H9 (cell line): ENCODE measurements around the gene METTL14. TPM values are rescaled to one million over a fixed set of nuclear protein-coding genes. Genes with fewer than 3 reads are reported as not detected.

Source experiments
- DNase-seq: peaks from one replicate; pipeline ENCODE4 v3.0.0-alpha.2; 2017
- H2AFZ ChIP-seq: one replicate; pipeline ENCODE4 v1.6.1; 2013; ENCODE audit warnings: mild to moderate bottlenecking, low read length, control low read depth, moderate library complexity
- H2AK5ac ChIP-seq: 2 replicates; pipeline ENCODE4 v1.6.1; 2013; ENCODE audit warnings: low read length, control low read depth, mixed read lengths; ENCODE audit not compliant: insufficient read length
- H2BK120ac ChIP-seq: one replicate; pipeline ENCODE4 v1.6.1; 2013; ENCODE audit warnings: low read depth, mild to moderate bottlenecking, low read length, control low read depth, inconsistent platforms; ENCODE audit not compliant: poor library complexity, severe bottlenecking
- H2BK12ac ChIP-seq: 2 replicates; pipeline ENCODE4 v1.6.1; 2013; ENCODE audit warnings: low read length, control low read depth, mixed read lengths, low read depth; ENCODE audit not compliant: insufficient read length
- H2BK15ac ChIP-seq: 2 replicates; pipeline ENCODE4 v1.6.1; 2013; ENCODE audit warnings: low read depth, low read length, control low read depth
- H2BK20ac ChIP-seq: one replicate; pipeline ENCODE4 v1.6.1; 2013; ENCODE audit warnings: low read depth, mild to moderate bottlenecking, low read length, control low read depth, inconsistent platforms; ENCODE audit not compliant: poor library complexity, severe bottlenecking
- H2BK5ac ChIP-seq: 2 replicates; pipeline ENCODE4 v1.6.1; 2013; ENCODE audit warnings: low read length, control low read depth, mixed read lengths; ENCODE audit not compliant: insufficient read length
- H3K14ac ChIP-seq: 2 replicates; pipeline ENCODE4 v1.6.1; 2013; ENCODE audit warnings: low read length, control low read depth; ENCODE audit not compliant: insufficient read depth
- H3K18ac ChIP-seq: 2 replicates; pipeline ENCODE4 v1.6.1; 2013; ENCODE audit warnings: low read depth, mild to moderate bottlenecking, mixed read lengths, low read length, control low read depth; ENCODE audit not compliant: insufficient read length
- H3K23ac ChIP-seq: 2 replicates; pipeline ENCODE4 v1.6.1; 2013; ENCODE audit warnings: low read length, control low read depth, mixed read lengths, low read depth; ENCODE audit not compliant: insufficient read length
- H3K23me2 ChIP-seq: 2 replicates; pipeline ENCODE4 v1.6.1; 2013; ENCODE audit warnings: low read depth, mild to moderate bottlenecking, mixed read lengths, low read length, control low read depth; ENCODE audit not compliant: insufficient read length, poor library complexity, severe bottlenecking
- H3K27ac ChIP-seq: 2 replicates; pipeline ENCODE4 v1.5.1; 2013; ENCODE audit warnings: low read length, control low read depth, mixed read lengths, low read depth; ENCODE audit not compliant: insufficient read length
- H3K27me3 ChIP-seq: 2 replicates; pipeline ENCODE4 v1.6.1; 2013; ENCODE audit warnings: low read length, control low read depth, inconsistent platforms; ENCODE audit not compliant: insufficient read depth
- H3K4ac ChIP-seq: 2 replicates; pipeline ENCODE4 v1.6.1; 2013; ENCODE audit warnings: low read depth, mild to moderate bottlenecking, control low read depth, inconsistent platforms, low read length, moderate library complexity
- H3K4me1 ChIP-seq: 2 replicates; pipeline ENCODE4 v1.6.1; 2013; ENCODE audit warnings: low read length, control low read depth, inconsistent platforms; ENCODE audit not compliant: insufficient read depth
- H3K4me2 ChIP-seq: 2 replicates; pipeline ENCODE4 v1.6.1; 2013; ENCODE audit warnings: low read length, control low read depth, mixed read lengths; ENCODE audit not compliant: insufficient read length, insufficient read depth
- H3K56ac ChIP-seq: 2 replicates; pipeline ENCODE4 v1.6.1; 2013; ENCODE audit warnings: low read depth, mild to moderate bottlenecking, mixed read lengths, low read length, control low read depth; ENCODE audit not compliant: insufficient read length
- H3K79me1 ChIP-seq: 2 replicates; pipeline ENCODE4 v1.6.1; 2013; ENCODE audit warnings: low read depth, mild to moderate bottlenecking, moderate library complexity, low read length, control low read depth, inconsistent platforms; ENCODE audit not compliant: insufficient read depth, poor library complexity, severe bottlenecking
- H3K79me2 ChIP-seq: 2 replicates; pipeline ENCODE4 v1.6.1; 2013; ENCODE audit warnings: low read length, control low read depth, inconsistent platforms; ENCODE audit not compliant: insufficient read depth
- H3K9ac ChIP-seq: 2 replicates; pipeline ENCODE4 v1.6.1; 2013; ENCODE audit warnings: low read length, control low read depth, mixed read lengths; ENCODE audit not compliant: insufficient read length; ENCODE audit errors: extremely low read depth
- H3K9me3 ChIP-seq: one replicate; pipeline ENCODE4 v1.6.1; 2013; ENCODE audit warnings: low read depth, low read length, inconsistent platforms; ENCODE audit not compliant: control insufficient read depth
- H3T11ph ChIP-seq: one replicate; pipeline ENCODE4 v1.6.1; 2013; ENCODE audit warnings: mild to moderate bottlenecking, low read length, control low read depth, inconsistent platforms
- H4K20me1 ChIP-seq: one replicate; pipeline ENCODE4 v1.6.1; 2013; ENCODE audit not compliant: control insufficient read depth, insufficient read length, insufficient read depth
- H4K5ac ChIP-seq: 2 replicates; pipeline ENCODE4 v1.6.1; 2013; ENCODE audit warnings: low read depth, mild to moderate bottlenecking, mixed read lengths, low read length, control low read depth; ENCODE audit not compliant: insufficient read length
- H4K8ac ChIP-seq: replicated peaks from 2 replicates; pipeline ENCODE4 v1.6.1; 2013; ENCODE audit warnings: low read length, control low read depth, mixed read lengths, low read depth; ENCODE audit not compliant: insufficient read length
- H4K91ac ChIP-seq: 2 replicates; pipeline ENCODE4 v1.6.1; 2013; ENCODE audit warnings: low read depth, mild to moderate bottlenecking, moderate library complexity, mixed read lengths, low read length, control low read depth; ENCODE audit not compliant: insufficient read length
- H3K27ac Mint-ChIP-seq, 3 experiments: 2 replicates in 2 of 3; 3 replicates in 1 of 3; pipeline ENCODE4 v1.8.0; 2020 to 2021; ENCODE audit warnings: mixed read lengths in 3 of 3, mild to moderate bottlenecking in 1 of 3, moderate library complexity in 1 of 3
- H3K27me3 Mint-ChIP-seq: 2 replicates; pipeline ENCODE4 v1.8.0; 2021; ENCODE audit warnings: low read depth, mild to moderate bottlenecking, moderate library complexity, mixed read lengths
- H3K36me3 Mint-ChIP-seq, 3 experiments: 2 replicates in 2 of 3; 3 replicates in 1 of 3; pipeline ENCODE4 v1.8.0; 2020 to 2021; ENCODE audit warnings: low read depth in 3 of 3, mixed read lengths in 3 of 3; ENCODE audit not compliant: insufficient read depth in 1 of 3
- H3K4me1 Mint-ChIP-seq, 2 experiments: 2 replicates each; pipeline ENCODE4 v1.8.0; 2020; ENCODE audit warnings: mixed read lengths in 2 of 2
- H3K4me3 Mint-ChIP-seq, 2 experiments: 2 replicates in 1 of 2; 3 replicates in 1 of 2; pipeline ENCODE4 v1.8.0; 2020 to 2021; ENCODE audit warnings: mild to moderate bottlenecking in 2 of 2, mixed read lengths in 2 of 2, moderate library complexity in 1 of 2
- H3K9me3 Mint-ChIP-seq, 2 experiments: 2 replicates in 1 of 2; 3 replicates in 1 of 2; pipeline ENCODE4 v1.8.0; 2020; ENCODE audit warnings: mild to moderate bottlenecking in 2 of 2, mixed read lengths in 2 of 2, moderate library complexity in 1 of 2
- CTCF ChIP-seq: fragments of 200-600 bp; sonication (generic); conservative IDR thresholded peaks from 3 replicates; pipeline ENCODE4 v1.8.0; 2021; ENCODE audit warnings: antibody characterized with exemption, mild to moderate bottlenecking
- WGBS: extraction: QIAGEN DNeasy Blood & Tissue Kit; methylation state at CpG from one replicate; pipeline ENCODE4 v1.1.7; 2013; ENCODE audit warnings: missing lambda C conversion rate, low lambda C conversion rate, mixed read lengths; ENCODE audit not compliant: insufficient read length; ENCODE audit errors: extremely low coverage; 5-methylcytosine and 5-hydroxymethylcytosine counted together
- total RNA-seq: library from RNA; stranded (reverse); gene quantifications from 2 replicates; pipeline ENCODE4 v1.2.1, GENCODE V29; 2021

The METTL14 gene
- total RNA-seq, 1 experiment from 2014 or later = 53.3 TPM

DNA sequence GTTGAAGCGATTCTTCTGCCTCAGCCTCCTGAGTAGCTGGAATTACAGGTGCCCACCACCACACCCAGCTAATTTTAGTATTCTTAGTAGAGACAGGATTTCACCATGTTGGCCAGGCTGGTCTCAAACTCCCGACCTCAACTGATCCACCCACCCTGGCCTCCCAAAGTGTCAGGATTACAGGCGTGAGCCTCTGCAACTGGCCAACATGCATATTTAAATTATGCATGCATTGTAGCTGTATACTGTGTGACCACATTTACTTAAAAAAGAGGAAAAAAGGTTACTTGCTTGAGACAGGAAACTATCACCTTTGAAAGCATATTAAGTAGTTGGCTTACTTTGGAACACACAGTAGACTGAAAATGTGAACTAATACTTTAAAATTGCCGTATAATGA, 29.5 kb downstream of the METTL14 start:
- Histone ChIP-seq H4K5ac (no peak overlapping the region), H3K18ac (no peak overlapping the region), H3K27ac (no peak overlapping the region), H2BK120ac (no peak overlapping the region), H2BK12ac (no peak overlapping the region), H3K9ac (no peak overlapping the region), H4K91ac (no peak overlapping the region), H4K20me1 (no peaks in the 10 kb centered on the region), H2BK20ac (no peak overlapping the region), H4K8ac (no peak overlapping the region), H2AK5ac (no peak overlapping the region), H2BK5ac (no peak overlapping the region), H2AFZ (no peak overlapping the region), H2BK15ac (no peak overlapping the region), H3K23ac (no peak overlapping the region), H3K4me2 (no peak overlapping the region), H3K4me1 (no peaks in the 10 kb centered on the region), H3T11ph (no peak overlapping the region), H3K79me1 (no peaks in the 10 kb centered on the region), H3K4ac (no peak overlapping the region), H3K23me2 (no peaks in the 10 kb centered on the region), H3K9me3 (no peaks in the 10 kb centered on the region), H3K79me2 (0 out of 2 replicates have a peak, but pooled peaks cover 2% of the 10 kb centered on the region), H3K14ac (no peak overlapping the region), H3K56ac (no peak overlapping the region), H3K27me3 (no peaks in the 10 kb centered on the region)
- Mint-ChIP-seq H3K36me3 (peaks cover 2 to 21% (median 16%) of the 10 kb centered on the region in 3 experiments; a peak in 6 of 7 replicates), H3K27ac (no peak overlapping the region), H3K27me3 (no peaks in the 10 kb centered on the region), H3K4me3 (no peak overlapping the region), H3K9me3 (no peaks in the 10 kb centered on the region), H3K4me1 (no peaks in the 10 kb centered on the region)
- TF ChIP-seq CTCF = no peak
- no peak for DNase-seq
- WGBS = no CpG with 5 or more reads among the region's 4 CpGs
